Measurements from ENCODE around the gene ESR1. TPM values are rescaled to one million over a fixed set of nuclear protein-coding genes. Genes with fewer than 3 reads are reported as not detected.

Gene ESR1
- polyA plus RNA-seq, 1 of the 3 experiments (the other 2 are of a cell fraction) = under 0.01 TPM

DNA sequence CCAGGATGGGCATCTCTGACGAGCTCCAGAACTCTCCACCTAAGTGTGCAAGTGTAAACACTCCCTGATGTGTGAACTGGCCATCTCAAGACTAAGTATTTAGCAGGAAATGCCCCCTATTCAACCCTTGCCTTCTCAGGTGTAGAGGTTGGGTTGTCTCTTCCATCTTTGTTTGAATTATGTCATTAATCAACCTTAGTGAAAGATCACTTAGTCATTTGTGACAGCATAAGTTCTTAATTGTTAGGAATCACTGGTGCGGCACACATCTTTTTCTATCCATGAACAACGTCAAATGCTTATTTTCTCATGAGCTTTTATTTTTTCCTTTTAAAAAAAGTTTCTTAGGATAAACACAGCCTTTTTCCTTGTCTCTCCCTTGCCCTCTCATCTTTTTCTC lies 151.6 kb downstream of the ESR1 start (continued):
- TF ChIP-seq, protein P1, sequence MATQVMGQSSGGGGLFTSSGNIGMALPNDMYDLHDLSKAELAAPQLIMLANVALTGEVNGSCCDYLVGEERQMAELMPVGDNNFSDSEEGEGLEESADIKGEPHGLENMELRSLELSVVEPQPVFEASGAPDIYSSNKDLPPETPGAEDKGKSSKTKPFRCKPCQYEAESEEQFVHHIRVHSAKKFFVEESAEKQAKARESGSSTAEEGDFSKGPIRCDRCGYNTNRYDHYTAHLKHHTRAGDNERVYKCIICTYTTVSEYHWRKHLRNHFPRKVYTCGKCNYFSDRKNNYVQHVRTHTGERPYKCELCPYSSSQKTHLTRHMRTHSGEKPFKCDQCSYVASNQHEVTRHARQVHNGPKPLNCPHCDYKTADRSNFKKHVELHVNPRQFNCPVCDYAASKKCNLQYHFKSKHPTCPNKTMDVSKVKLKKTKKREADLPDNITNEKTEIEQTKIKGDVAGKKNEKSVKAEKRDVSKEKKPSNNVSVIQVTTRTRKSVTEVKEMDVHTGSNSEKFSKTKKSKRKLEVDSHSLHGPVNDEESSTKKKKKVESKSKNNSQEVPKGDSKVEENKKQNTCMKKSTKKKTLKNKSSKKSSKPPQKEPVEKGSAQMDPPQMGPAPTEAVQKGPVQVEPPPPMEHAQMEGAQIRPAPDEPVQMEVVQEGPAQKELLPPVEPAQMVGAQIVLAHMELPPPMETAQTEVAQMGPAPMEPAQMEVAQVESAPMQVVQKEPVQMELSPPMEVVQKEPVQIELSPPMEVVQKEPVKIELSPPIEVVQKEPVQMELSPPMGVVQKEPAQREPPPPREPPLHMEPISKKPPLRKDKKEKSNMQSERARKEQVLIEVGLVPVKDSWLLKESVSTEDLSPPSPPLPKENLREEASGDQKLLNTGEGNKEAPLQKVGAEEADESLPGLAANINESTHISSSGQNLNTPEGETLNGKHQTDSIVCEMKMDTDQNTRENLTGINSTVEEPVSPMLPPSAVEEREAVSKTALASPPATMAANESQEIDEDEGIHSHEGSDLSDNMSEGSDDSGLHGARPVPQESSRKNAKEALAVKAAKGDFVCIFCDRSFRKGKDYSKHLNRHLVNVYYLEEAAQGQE (IDR thresholded peaks at IDR 0.05; ENCODE audit: low read depth, low read length) = no peak
- TF ChIP-seq RAD21 (IDR thresholded peaks at IDR 0.05; ENCODE audit: low read length) = no peak

- Histone ChIP-seq H3F3A (replicated peaks; ENCODE audit: insufficient read depth) (no peaks in the 10 kb centered on the region), H3K4me2 (no peak overlapping the region), H3K4me3 (ENCODE audit: low read depth in 2 of 2, low read length in 1 of 2) (no peak overlapping the region), H3K36me3 (replicated peaks in 1 of 2; ENCODE audit: control insufficient read depth in 1 of 2, insufficient read depth in 2 of 2, low read length in 1 of 2) (no peaks in the 10 kb centered on the region), H4K20me1 (ENCODE audit: insufficient read depth) (no peaks in the 10 kb centered on the region), H3K9ac (no peak overlapping the region), H3K79me2 (ENCODE audit: insufficient read depth) (no peaks in the 10 kb centered on the region), H3K4me1 (ENCODE audit: control insufficient read depth in 1 of 2, insufficient read depth in 2 of 2, low read depth in 1 of 2, low read length in 1 of 2) (no peaks in the 10 kb centered on the region), H3K9me2 (no peaks in the 10 kb centered on the region), H3K27ac (ENCODE audit: low read depth in 2 of 2, low read length in 1 of 2) (no peak overlapping the region), H3K27me3 (ENCODE audit: insufficient read depth) (no peaks in the 10 kb centered on the region), H2AFZ (ENCODE audit: low read depth) (no peak overlapping the region), H3K9me3 (no peaks in the 10 kb centered on the region)
- TF ChIP-seq MAX (IDR thresholded peaks at IDR 0.05; ENCODE audit: low read depth) (no peak), FOSL2 (IDR thresholded peaks at IDR 0.05; ENCODE audit: borderline replicate concordance, low read depth) (no peak)
- DNase-seq = no peak
- ChIA-PET POLR2A (no interaction called here), CTCF (no interaction called here)
- 12% methylated on average over 5 of the region's 5 CpGs for WGBS (ENCODE audit: low lambda C conversion rate)
Observed at GRCh38 chr6:151961809-151962208, 154.3 kb downstream of the ESR1 start.

GRCh38 chr6:151962246-151962846 lies 154.9 kb downstream of the ESR1 start:
- WGBS (ENCODE audit: low lambda C conversion rate) = 18% methylated on average over 5 of the region's 5 CpGs
- no peaks in the 10 kb centered on the region for H4K20me1 ChIP-seq (ENCODE audit: insufficient read depth)
- H3K4me3 ChIP-seq (ENCODE audit: low read depth in 2 of 2, low read length in 1 of 2) = no peak overlapping the region
- H3K9me2 ChIP-seq = no peaks in the 10 kb centered on the region
- no peaks in the 10 kb centered on the region for H3K4me1 ChIP-seq (ENCODE audit: control insufficient read depth in 1 of 2, insufficient read depth in 2 of 2, low read depth in 1 of 2, low read length in 1 of 2)
- CTCF ChIA-PET = no interaction called here
- no peaks in the 10 kb centered on the region for H3K79me2 ChIP-seq (ENCODE audit: insufficient read depth)
- no peak overlapping the region for H3K9ac ChIP-seq
- H3K27me3 ChIP-seq (ENCODE audit: insufficient read depth) = no peaks in the 10 kb centered on the region
- no peak for DNase-seq
- POLR2A ChIA-PET = no interaction called here
- H3K9me3 ChIP-seq = no peaks in the 10 kb centered on the region
- H2AFZ ChIP-seq (ENCODE audit: low read depth) = no peak overlapping the region
- H3K27ac ChIP-seq (ENCODE audit: low read depth in 2 of 2, low read length in 1 of 2) = no peak overlapping the region
- no peaks in the 10 kb centered on the region for H3K36me3 ChIP-seq (replicated peaks in 1 of 2; ENCODE audit: control insufficient read depth in 1 of 2, insufficient read depth in 2 of 2, low read length in 1 of 2)
- H3K4me2 ChIP-seq = no peak overlapping the region
- no peak for TF ChIP-seq POLR2AphosphoS5 (IDR thresholded peaks at IDR 0.05; ENCODE audit: low read depth, low read length)
- TF ChIP-seq FOSL2 (IDR thresholded peaks at IDR 0.05; ENCODE audit: borderline replicate concordance, low read depth) = no peak
- TF ChIP-seq MXI1 (IDR thresholded peaks at IDR 0.05; ENCODE audit: low read depth, low read length) = no peak
- TF ChIP-seq GABPA (IDR thresholded peaks at IDR 0.05; ENCODE audit: low read depth) = no peak
- H3F3A ChIP-seq (replicated peaks; ENCODE audit: insufficient read depth) = no peaks in the 10 kb centered on the region

Measured in SK-N-SH (cell line).